Endodermal cell (in vitro differentiated cells): ENCODE results near the gene GMPR2. TPM values are rescaled to one million over a fixed set of nuclear protein-coding genes. Genes with fewer than 3 reads are reported as not detected.

ENCODE experiments used
- DNase-seq: peaks from one replicate; pipeline ENCODE4 v3.0.0-alpha.2; 2017
- H3K27ac ChIP-seq: 2 replicates; pipeline ENCODE4 v1.5.1; 2013; ENCODE audit warnings: mild to moderate bottlenecking, low read depth, low read length, moderate library complexity
- H3K27me3 ChIP-seq: 2 replicates; pipeline ENCODE4 v1.6.1; 2013; ENCODE audit warnings: mild to moderate bottlenecking, low read length, moderate library complexity; ENCODE audit not compliant: insufficient read depth, control insufficient read depth, poor library complexity, severe bottlenecking
- H3K36me3 ChIP-seq: 2 replicates; pipeline ENCODE4 v1.7.0; 2013; ENCODE audit warnings: mild to moderate bottlenecking, low read length, moderate library complexity; ENCODE audit not compliant: control insufficient read depth, insufficient read depth
- H3K4me1 ChIP-seq: one replicate; pipeline ENCODE4 v1.7.0; 2013; ENCODE audit warnings: low read length; ENCODE audit not compliant: control insufficient read depth, insufficient read depth
- H3K4me3 ChIP-seq: 2 replicates; pipeline ENCODE4 v1.5.1; 2013; ENCODE audit warnings: mild to moderate bottlenecking, low read length, moderate library complexity
- H3K9ac ChIP-seq: 2 replicates; pipeline ENCODE4 v1.6.1; 2013; ENCODE audit warnings: mild to moderate bottlenecking, low read length, moderate library complexity; ENCODE audit not compliant: poor library complexity, severe bottlenecking; ENCODE audit errors: extremely low read depth
- H3K9me3 ChIP-seq: 2 replicates; pipeline ENCODE4 v1.6.1; 2013; ENCODE audit warnings: mild to moderate bottlenecking, low read length, moderate library complexity; ENCODE audit not compliant: control insufficient read depth
- H3K27ac Mint-ChIP-seq: 2 replicates; pipeline ENCODE4 v1.8.0; 2020; ENCODE audit warnings: mixed read lengths
- H3K27me3 Mint-ChIP-seq: 2 replicates; pipeline ENCODE4 v1.8.0; 2021; ENCODE audit warnings: mild to moderate bottlenecking, mixed read lengths; ENCODE audit not compliant: insufficient read depth
- H3K36me3 Mint-ChIP-seq: 2 replicates; pipeline ENCODE4 v1.8.0; 2020; ENCODE audit warnings: low read depth, mixed read lengths
- H3K4me1 Mint-ChIP-seq: 2 replicates; pipeline ENCODE4 v1.8.0; 2020; ENCODE audit warnings: mixed read lengths
- H3K4me3 Mint-ChIP-seq: 2 replicates; pipeline ENCODE4 v1.8.0; 2020; ENCODE audit warnings: mild to moderate bottlenecking, moderate library complexity, mixed read lengths
- H3K9me3 Mint-ChIP-seq: 2 replicates; pipeline ENCODE4 v1.8.0; 2020; ENCODE audit warnings: mild to moderate bottlenecking, mixed read lengths
- CTCF ChIP-seq: fragments of 200-600 bp; sonication (generic); conservative IDR thresholded peaks from 2 replicates; pipeline ENCODE4 v1.5.0; 2021; ENCODE audit warnings: antibody characterized with exemption, mild to moderate bottlenecking
- WGBS, 2 experiments: methylation state at CpG; one replicate each; pipeline versions ENCODE4 v1.1.5 to v1.1.7; 2013; ENCODE audit warnings: missing lambda C conversion rate in 2 of 2, mixed read lengths in 1 of 2; ENCODE audit not compliant: insufficient coverage in 1 of 2, insufficient read length in 1 of 2; 5-methylcytosine and 5-hydroxymethylcytosine counted together
- total RNA-seq, 2 donors: library from RNA; stranded (reverse); fragmentation: NEBNext Ultra II Directional in 1 of 2; extraction: Animal tissue kit (Norgen Biotek cat#: 25700) in 1 of 2; gene quantifications; 2 replicates in 1 of 2; 3 replicates in 1 of 2; pipeline ENCODE4 v1.2.1, GENCODE V29; 2021

The GMPR2 gene
- total RNA-seq, 2 donors from 2014 or later, result 56.1 to 63.1 TPM

- H3K27me3 Mint-ChIP-seq, result no peaks in the 10 kb centered on the region
- Histone ChIP-seq H3K27me3 (no peaks in the 10 kb centered on the region), H3K36me3 (no peaks in the 10 kb centered on the region), H3K4me3 (no peak overlapping the region), H3K4me1 (no peaks in the 10 kb centered on the region), H3K27ac (no peak overlapping the region), H3K9me3 (no peaks in the 10 kb centered on the region), H3K9ac (no peak overlapping the region)
- no peak for DNase-seq
- H3K36me3 Mint-ChIP-seq, result peaks cover 4% of the 10 kb centered on the region
- WGBS, 2 experiments, result 84 to 92% methylated on average over 14 to 18 of the region's 18 CpGs
- H3K4me3 Mint-ChIP-seq, result no peak overlapping the region
- peak overlapping the region; percentile 9 for H3K27ac Mint-ChIP-seq
- TF ChIP-seq CTCF, result no peak
- H3K9me3 Mint-ChIP-seq, result no peaks in the 10 kb centered on the region
- H3K4me1 Mint-ChIP-seq, result no peaks in the 10 kb centered on the region
Measured at GRCh38 chr14:24258548-24259265, 26.0 kb downstream of the GMPR2 start.

DNA sequence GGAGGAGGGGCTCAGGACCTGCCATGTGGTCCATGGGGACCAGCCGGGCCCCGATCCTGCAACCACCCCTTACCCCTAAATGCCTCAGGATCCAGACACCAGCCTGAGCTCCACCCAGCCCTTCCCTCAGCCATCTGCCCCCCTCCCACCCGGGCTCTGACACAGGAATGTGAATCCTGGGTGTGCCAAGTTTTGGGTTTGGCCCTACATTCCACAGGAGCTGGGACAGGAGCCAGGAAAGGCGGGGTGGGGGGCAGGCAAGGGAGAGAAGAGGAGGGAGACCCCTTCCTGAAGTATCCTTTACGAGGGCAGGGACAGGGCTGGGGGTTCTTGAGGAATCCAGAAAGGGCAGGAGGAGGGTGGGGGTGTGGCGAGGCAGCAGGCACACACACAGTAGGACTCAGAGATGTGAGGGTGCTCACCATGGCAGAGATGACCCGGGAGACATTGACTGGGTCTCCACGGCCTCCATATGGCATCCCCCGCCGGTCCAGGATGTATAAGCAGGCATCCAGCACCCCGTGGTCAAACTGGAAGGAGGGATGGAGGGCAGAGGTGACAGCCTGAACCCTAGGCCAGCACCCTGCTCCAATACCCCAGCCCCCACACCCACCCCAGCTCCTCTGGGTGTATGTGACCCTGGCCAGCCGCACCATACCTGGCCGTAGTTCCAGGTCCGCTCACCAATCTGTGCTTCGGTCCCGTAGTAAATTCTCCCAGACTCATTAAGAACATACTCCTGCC is 26.7 kb downstream of the GMPR2 start:
- Mint-ChIP-seq H3K36me3 (peaks cover 3% of the 10 kb centered on the region), H3K4me1 (no peaks in the 10 kb centered on the region), H3K4me3 (no peak overlapping the region), H3K9me3 (no peaks in the 10 kb centered on the region), H3K27me3 (no peaks in the 10 kb centered on the region), H3K27ac (no peak overlapping the region)
- Histone ChIP-seq H3K27ac (no peak overlapping the region), H3K27me3 (no peaks in the 10 kb centered on the region), H3K4me3 (no peak overlapping the region), H3K36me3 (no peaks in the 10 kb centered on the region), H3K4me1 (no peaks in the 10 kb centered on the region), H3K9ac (no peak overlapping the region), H3K9me3 (no peaks in the 10 kb centered on the region)
- no peak for DNase-seq
- TF ChIP-seq CTCF, result no peak
- WGBS, 2 experiments, result 89 to 90% methylated on average over 9 to 14 of the region's 16 CpGs

GRCh38 chr14:24260026-24260779 is 27.5 kb downstream of the GMPR2 start:
- H3K27me3 Mint-ChIP-seq, result no peaks in the 10 kb centered on the region
- no peaks in the 10 kb centered on the region for H3K4me1 Mint-ChIP-seq
- no peak overlapping the region for H3K9ac ChIP-seq
- H3K4me1 ChIP-seq, result no peaks in the 10 kb centered on the region
- no peak overlapping the region for H3K4me3 ChIP-seq
- no peak overlapping the region for H3K27ac Mint-ChIP-seq
- WGBS, 2 experiments, result 85 to 89% methylated on average over 4 to 16 of the region's 16 CpGs
- DNase-seq, result no peak
- H3K36me3 Mint-ChIP-seq, result peaks cover 1% of the 10 kb centered on the region
- no peaks in the 10 kb centered on the region for H3K27me3 ChIP-seq
- no peak for TF ChIP-seq CTCF
- no peak overlapping the region for H3K4me3 Mint-ChIP-seq
- no peak overlapping the region for H3K27ac ChIP-seq
- H3K9me3 Mint-ChIP-seq, result no peaks in the 10 kb centered on the region
- no peaks in the 10 kb centered on the region for H3K9me3 ChIP-seq
- no peaks in the 10 kb centered on the region for H3K36me3 ChIP-seq
